EL (cell line): ENCODE data around the gene CTBP2.
A peak's percentile ranks its signal among the peaks of the same experiment; 100 is the strongest.

ENCODE experiments used
- DNase-seq: peaks from one replicate; pipeline ENCODE4 v3.0.0-alpha.2; 2016

Gene CTBP2

GRCh38 chr10:124959564-124959963, 200.8 kb downstream of the CTBP2 start:
- DNase-seq = no peak

DNA sequence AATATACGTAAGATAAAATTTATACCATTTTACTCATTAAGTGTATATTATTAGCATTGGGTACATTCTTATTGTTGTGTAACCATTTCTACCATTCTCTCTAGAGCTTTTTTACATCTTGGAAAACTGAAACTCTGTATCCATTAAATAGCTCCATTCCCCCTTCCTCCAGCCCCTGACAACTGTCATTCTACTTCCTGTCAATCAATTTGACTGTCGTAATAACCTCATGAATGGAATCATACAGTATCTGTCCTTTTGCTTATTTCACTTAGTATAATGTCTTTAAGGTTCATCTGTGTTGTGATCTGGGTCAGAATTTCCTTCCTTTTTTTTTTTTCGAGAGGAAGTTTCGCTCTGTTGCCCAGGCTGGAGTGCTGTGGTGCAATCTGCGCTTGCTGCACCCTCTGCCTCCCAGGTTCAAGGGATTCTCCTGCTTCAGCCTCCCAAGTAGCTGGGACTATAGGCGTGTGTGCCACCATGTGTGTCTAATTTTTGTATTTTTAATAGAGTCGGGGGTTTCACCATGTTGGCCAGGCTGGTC, 202.9 kb downstream of the CTBP2 start:
- no peak for DNase-seq

DNA sequence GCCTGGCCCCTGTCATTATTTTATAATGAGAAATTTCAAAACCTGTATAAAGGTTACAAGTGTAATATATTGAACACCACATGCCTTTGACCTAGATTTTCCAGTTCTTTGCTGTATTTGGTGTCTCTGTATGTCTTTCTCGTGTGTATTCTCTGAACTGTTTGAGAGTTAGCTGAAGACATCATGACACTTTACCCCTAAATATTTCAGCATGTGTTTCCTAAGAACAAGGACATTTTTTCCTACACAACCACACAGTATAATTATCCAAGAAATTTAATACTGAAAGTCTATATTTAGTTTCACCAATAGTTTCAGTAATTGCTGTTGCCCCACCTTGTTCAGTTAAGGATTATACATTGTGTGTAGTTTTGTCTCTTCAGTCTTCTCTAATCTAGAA, 203.6 kb downstream of the CTBP2 start:
- no peak for DNase-seq

GRCh38 chr10:124955868-124956267, 204.5 kb downstream of the CTBP2 start:
- DNase-seq = no peak

DNA sequence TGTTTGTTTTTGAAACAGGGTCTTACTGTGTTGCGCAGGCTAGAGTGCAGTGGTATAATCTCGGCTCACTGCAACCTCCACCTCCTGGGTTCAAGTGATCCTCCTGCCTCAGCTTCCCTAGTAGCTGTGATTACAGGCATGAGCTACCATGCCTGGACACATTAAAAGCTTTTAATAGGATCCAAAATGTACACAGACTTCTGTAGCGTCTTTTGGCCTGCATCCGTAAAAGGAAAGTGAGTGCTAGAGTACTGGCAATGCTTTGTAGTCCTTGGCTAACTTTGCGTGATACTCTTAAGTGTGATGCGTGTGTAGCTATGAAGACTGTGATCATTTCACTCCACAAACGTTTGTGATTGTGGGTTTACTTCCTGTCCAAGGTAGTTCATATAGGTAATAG, 205.1 kb downstream of the CTBP2 start:
- no peak for DNase-seq

DNA sequence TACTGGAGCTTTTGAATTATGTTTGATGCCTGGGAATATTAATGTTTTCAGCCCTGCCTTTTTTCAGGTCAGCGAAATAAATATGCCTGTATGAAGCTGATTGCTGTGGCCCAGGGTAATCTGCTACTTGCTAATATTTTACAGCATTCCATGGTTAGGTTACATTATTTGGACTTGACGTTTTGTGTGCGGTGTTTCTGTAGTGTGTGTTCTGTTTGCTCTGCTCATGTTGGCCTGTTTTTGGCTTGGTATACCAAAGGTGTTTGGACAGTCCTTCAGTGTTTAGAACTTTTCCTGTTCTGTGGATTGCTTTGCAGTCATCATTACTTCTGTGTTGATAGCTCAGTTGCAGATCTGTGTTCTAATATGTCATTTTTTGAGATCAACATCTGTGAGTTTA, 206.9 kb downstream of the CTBP2 start:
- no peak for DNase-seq

DNA sequence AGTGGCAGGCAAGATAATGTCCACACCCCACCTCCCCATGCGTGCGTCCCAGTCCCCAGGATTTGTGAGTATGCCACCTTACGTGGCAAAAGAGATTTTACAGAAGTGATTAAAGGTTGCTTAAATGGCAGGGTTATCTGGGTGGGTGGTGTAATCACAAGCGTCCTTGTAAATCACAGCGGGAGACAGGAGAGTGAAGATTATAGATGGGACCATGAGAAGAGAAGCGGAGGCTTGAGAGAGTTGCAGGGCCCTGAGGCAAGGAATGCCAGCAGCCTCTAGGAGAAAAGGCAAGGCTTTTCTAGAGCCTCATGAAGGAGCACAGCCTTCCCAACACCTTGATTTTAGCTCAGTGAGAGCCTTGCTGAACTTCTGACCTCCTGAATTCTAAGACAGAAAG, 208.2 kb downstream of the CTBP2 start:
- DNase-seq = no peak

DNA sequence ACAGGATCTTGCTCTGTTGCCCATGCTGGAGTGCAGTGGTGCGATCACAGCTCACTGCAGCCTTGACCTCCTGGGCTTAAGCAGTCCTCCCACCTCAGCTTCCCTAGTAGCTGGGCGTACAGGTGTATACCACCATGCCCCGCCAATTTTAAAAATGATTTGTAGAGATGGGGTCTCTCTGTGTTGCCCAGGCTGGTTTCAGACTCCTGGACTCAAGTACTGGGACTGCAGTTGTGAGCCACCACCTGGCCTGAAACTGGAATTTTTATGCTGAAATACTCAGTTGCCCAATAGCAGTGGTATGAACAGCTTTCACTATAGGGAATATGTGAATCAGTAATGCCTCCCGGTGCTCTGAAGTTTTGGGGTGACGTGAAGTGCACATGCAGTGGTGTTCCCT, 210.8 kb downstream of the CTBP2 start:
- DNase-seq = no peak

- no peak for DNase-seq
These were observed 213.4 kb downstream of the CTBP2 start for GRCh38 chr10:124946945-124947344.

DNA sequence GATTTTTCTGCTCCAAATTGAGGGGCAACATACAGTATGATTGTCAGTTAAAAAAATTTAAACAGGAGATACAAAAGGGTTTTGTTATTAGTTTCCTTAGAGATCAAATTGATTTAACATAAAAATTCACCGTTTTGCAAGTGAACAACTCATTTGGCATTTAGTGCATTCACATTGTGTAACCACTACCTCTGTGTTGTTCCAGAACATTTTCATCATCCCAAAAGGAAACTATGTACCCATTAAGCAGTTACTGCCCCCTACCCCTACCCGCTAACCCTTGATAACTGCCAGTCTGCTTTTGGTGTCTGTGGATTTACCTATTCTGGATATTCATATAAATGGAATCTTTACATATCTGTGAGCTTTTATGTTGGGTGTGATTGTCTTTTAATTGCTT, 215.4 kb downstream of the CTBP2 start:
- peak; percentile 16 for DNase-seq

GRCh38 chr10:124943301-124944092, 216.9 kb downstream of the CTBP2 start:
- DNase-seq = peak; percentile 77

GRCh38 chr10:124942317-124943169, 217.8 kb downstream of the CTBP2 start:
- no peak for DNase-seq

- DNase-seq = no peak
These were observed 218.5 kb downstream of the CTBP2 start, which contains the start of gene ZRANB1 for GRCh38 chr10:124941823-124942222. ZRANB1 (plus strand) TSS chr10:124942123; CDS start chr10:124942494, 371 bp downstream.

DNA sequence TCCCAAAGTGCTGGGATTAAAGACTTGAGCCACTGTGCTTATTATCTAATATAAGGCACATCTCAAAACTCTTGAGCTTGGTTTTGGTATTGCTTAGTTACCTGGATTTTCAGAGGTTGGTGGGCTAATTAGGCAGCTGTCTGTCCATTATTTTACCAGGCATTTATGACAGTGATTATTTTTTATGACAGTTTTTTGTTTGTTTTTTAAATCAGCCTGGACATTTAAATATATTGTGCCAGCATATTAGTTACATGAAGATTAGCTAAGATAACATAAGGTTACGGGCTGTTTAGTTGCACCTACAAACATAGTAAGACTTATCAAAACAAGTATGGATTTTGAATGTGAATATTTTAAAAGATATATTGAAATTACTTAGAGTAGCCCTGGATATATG, 221.1 kb downstream of the CTBP2 start:
- no peak for DNase-seq

DNA sequence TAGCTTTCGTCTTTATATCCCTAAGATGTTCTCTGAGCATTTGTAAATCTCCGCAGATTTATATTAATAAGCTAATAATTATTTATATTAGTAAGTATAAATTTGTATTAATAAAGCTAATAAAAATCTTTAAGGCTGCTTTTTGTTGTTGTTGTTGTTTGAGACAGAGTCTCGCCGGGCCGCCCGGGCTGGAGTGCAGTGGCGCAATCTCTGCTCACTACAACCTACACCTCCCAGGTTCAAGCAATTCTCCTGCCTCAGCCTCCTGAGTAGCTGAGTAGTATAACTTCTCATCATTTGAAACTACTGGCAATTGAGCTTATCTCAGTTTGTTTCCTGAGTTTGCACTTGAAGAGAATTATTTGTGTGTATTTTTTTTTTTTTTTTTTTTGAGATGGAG, 223.6 kb downstream of the CTBP2 start:
- no peak for DNase-seq

DNA sequence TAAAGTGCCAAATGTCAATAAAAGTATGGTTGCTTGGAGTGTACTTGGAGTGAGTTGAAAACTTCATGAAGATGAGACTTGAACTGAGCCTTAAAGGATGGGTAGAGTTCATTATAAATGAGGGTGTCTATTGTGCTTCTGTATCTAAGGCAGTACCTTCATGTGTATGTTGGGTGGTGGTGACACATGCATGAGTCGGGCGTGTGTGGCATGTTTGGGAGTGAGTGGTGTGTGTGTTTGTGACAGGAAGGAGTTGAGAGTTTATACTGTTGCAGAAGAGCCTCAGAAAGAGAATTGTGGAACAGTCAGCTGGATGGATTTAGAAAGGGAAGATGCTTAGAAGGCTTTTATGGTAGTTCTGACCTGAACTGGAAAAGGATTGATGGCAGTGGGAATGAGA, 224.4 kb downstream of the CTBP2 start:
- peak; percentile 33 for DNase-seq
